Embryonic facial prominence (tissue), 1 donor: ENCODE data around the gene BHLHE40.
"Not testable (repeated sequence)": the region's sequence is repeated elsewhere in the genome, so short reads cannot be mapped to it uniquely, and the experiment has no call there.

ENCODE experiments used
- DNase-seq: peaks from one replicate; pipeline ENCODE4 v3.0.0-alpha.2; 2016; ENCODE audit errors: extremely low spot score

BHLHE40 gene

GRCh38 chr3:4961865-4962264, 17.4 kb upstream of the BHLHE40 start:
- DNase-seq, result not testable (repeated sequence)

GRCh38 chr3:4963669-4964570, 15.3 kb upstream of the BHLHE40 start:
- no peak for DNase-seq

- DNase-seq, result not testable (repeated sequence)
Observed at GRCh38 chr3:4966006-4966405, 13.2 kb upstream of the BHLHE40 start.

GRCh38 chr3:4967683-4968082, 11.6 kb upstream of the BHLHE40 start:
- not testable (repeated sequence) for DNase-seq

- DNase-seq, result not testable (repeated sequence)
Observed at GRCh38 chr3:4971437-4971836, 7.8 kb upstream of the BHLHE40 start.

GRCh38 chr3:4971838-4972237, 7.4 kb upstream of the BHLHE40 start:
- DNase-seq, result no peak

- no peak for DNase-seq
Observed at GRCh38 chr3:4972652-4973643, 6.3 kb upstream of the BHLHE40 start.

GRCh38 chr3:4974154-4974553, 5.1 kb upstream of the BHLHE40 start:
- DNase-seq, result no peak

GRCh38 chr3:4976109-4976508, 3.1 kb upstream of the BHLHE40 start:
- DNase-seq, result no peak

- no peak for DNase-seq
Observed at GRCh38 chr3:4977001-4977852, 2.0 kb upstream of the BHLHE40 start.

- DNase-seq, result no peak
Observed at GRCh38 chr3:4977853-4978203, 1.4 kb upstream of the BHLHE40 start.

- peak; percentile 70 for DNase-seq
Observed at GRCh38 chr3:4978204-4978965, 852 bp upstream of the BHLHE40 start.

- no peak for DNase-seq
Observed at GRCh38 chr3:4978966-4979427, 240 bp upstream of the BHLHE40 start.

- no peak for DNase-seq
Observed at GRCh38 chr3:4980229-4981203, 1.3 kb downstream of the BHLHE40 start.

- no peak for DNase-seq
Observed at GRCh38 chr3:4981294-4981664, 2.0 kb downstream of the BHLHE40 start.

- DNase-seq, result no peak
Observed at GRCh38 chr3:4981665-4982494, 2.6 kb downstream of the BHLHE40 start.

- DNase-seq, result no peak
Observed at GRCh38 chr3:4982773-4983738, 3.8 kb downstream of the BHLHE40 start.
